GM19193 (cell line): ENCODE results near the gene CNTNAP2.

Experiments
- POLR2A ChIP-seq: IDR thresholded peaks from 4 replicates; pipeline ENCODE4 v1.6.1; 2011; ENCODE audit not compliant: insufficient read depth, insufficient read length; ENCODE audit errors: extremely low read depth

CNTNAP2 gene

DNA sequence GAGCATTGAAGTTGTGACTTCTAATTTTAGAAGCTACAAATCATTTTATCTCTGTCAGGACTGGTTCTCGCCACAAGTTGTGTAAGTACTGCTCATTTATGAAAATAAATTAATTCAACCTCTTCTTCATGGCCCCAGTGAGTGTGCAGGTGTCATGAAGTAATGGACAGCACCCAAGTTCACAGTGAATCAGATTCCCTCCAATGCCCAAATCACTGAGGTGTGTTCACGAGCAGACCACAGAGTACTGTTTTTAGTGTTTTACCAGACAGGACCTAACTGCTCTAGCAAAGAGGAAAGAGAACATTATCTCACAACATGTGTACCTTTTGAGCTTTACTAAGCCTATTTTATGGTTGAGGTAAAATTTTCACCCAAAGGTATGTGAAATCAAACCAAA, 980.0 kb downstream of the CNTNAP2 start:
- no peak for TF ChIP-seq POLR2A

DNA sequence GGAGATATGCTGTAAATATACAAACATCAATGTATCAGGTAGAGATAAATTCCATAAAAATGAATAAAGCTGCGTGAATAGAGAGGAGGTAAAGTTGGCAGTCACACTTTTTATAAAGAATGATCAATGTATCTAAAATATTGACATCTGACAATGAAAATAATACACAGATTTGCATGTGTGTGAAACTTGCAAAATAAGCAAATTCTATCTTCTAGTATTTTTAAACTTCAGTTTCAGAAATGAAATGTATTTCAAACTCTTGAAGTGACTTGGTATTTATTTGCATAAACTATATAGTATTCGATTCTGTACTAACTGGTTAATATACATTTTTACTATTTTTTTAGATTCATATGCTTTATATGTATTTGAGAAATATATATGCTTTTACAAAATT, 986.6 kb downstream of the CNTNAP2 start:
- TF ChIP-seq POLR2A: no peak

DNA sequence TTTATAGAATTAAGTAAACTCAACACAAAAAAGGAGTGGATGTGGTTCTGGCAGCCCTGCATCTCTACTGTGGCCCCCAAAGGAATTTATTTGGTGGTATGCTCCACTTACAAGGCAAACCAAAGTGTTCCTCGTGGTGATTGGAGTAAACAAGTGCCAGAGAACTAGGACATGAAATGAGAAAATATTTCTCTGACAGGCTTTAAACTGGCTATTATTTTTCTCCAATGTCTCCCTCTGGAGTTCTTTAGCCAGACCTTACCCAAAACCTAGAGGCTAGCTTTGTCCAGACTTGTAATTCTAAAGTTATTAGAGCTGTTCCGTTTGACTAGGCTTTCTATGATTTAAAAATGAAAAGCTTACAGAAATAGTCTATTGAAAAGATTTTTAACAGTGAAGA, 990.1 kb downstream of the CNTNAP2 start:
- no peak for TF ChIP-seq POLR2A

DNA sequence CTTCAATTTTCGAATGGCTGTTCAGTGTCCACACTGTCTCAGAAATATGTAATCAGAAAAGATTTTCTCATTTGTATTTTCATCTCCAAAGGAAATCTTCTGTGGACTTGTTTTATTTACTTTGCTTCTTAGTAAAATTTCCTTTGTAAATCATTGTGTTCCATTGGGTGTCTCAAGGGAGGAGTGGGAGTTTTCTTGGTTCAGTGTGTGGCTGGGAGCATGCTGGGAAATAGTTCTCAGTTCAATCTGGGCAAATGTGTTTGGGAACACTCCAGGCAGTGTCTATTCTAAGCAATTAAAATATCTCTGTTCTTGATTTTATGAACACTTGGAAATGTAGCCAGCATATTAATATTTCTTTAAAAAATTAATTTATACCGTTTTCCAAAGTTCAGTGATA, 1019.8 kb downstream of the CNTNAP2 start:
- TF ChIP-seq POLR2A: no peak

DNA sequence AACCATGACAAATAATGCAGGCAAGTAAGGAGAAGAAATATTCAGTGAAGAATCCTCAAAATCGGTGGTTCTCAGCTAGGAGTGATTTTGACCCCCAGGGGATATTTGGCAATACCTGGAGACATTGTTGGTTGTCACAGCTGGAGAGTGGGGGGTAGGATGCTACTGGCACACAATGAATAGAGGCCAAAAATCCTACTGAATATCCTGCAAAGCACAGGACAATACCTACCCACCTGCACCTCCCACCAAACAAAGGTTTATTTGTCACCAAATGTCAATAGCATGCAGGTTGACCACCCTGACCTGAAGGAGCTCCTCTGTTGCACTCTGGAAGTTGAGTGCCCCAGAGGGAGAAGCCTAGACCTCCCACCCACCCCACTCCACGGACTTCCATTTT, 1028.6 kb downstream of the CNTNAP2 start:
- no peak for TF ChIP-seq POLR2A

DNA sequence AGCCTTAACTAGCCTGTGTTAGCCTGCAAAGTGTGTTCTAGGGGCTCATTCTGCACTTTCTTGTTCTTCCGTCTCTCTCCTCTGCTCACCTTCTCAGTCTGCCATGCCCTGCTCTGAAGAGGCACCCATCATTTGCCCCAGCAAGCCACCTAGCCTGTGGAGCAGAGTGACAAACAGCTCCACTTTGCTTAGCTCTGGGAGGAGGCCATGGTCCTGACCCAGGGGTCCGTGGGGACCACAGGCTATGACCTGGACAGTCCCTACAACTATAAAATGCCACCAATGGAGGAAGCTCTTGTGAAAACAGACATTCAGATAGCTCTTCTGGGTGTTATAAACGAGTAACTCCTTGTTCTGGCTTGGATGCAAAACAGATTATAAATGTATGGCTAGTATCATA, 1029.6 kb downstream of the CNTNAP2 start:
- no peak for TF ChIP-seq POLR2A

DNA sequence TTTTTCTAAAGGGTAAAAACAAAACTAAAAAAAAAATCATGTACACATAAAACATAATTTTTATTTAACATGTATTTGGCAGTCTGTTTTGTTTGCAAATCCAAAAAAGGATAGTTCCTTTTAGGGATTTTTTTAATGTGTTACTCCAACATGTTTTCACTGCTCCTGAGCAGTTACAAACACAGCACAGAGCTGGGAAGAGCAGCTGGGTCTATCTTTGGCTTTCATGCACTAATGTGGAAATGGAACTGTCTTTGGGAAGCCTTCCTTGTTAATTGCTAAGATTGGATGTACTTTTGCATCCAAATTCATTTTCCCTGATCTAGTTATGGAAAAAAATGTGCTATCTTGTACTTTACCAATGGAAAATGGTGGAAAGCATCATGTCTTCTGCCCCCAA, 1035.1 kb downstream of the CNTNAP2 start:
- no peak for TF ChIP-seq POLR2A

DNA sequence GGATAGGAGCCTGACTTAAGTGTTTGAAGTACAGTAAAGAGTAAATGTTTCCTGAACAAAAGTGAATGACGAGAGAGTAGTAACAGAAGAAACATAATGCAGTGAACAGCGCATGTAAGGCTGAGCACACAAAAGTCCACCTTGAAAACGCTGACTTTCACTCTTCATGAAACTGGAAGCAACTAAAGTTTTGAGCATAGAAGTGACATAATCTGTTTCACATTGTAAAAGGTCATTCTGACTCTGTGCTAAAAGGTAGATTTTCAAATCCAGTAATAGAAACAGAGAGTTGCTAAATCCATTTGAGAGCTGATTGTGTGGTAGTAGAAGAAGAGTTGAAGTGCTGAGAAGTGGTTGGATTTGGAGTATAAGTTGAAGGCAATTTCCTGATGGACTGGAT, 1037.0 kb downstream of the CNTNAP2 start:
- no peak for TF ChIP-seq POLR2A

DNA sequence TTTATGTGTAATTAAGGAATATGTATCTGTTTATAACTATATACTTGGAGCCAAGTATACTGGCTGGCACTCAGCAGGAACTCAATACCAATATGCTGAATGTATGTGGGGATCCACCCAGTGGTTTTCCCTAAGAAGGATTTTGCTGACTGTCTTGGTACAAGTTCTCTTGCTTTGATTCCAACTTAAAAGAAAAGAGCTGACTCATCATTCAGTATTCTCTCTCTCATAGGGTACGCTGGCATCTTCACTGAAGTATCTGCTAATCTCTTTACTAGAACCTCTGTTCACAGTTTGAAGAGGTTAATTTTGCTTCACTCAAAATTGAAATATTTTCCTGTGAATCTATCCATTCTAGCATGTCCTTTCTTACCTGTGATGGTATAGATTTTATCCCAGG, 1044.8 kb downstream of the CNTNAP2 start:
- TF ChIP-seq POLR2A: no peak

DNA sequence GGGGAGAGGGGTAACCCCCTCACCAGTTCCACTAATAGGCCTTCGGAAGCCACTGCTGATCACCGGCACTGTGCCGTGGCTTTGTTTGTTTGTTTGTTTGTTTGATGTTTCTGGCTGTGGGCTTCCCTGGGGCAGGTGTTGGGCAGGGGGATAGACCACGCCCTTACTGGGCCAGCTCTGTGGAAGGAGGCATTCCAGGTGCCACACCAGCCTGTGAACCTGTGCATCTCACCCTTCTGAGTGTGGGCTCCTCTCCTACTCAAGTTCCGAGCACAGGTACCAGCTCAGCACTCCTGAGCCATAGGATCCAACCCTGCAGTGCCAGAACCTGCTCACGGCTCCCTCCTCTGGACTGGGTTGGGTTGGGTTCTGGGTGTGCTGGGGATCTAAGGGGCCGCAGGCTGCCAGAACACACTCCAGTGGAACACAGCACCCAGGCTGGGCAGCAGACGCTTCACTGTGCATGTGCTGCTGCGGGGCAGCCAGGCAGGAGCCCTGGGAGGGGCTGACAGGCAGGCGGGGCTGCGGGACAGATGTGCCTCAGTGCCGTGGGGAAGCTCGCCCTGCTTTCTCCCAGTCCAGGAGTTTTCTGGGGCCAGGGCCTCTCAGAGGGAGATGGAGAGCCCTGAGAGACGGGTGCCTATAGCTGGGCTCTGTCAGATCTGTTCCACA, 1053.9 kb downstream of the CNTNAP2 start:
- TF ChIP-seq POLR2A: no peak

DNA sequence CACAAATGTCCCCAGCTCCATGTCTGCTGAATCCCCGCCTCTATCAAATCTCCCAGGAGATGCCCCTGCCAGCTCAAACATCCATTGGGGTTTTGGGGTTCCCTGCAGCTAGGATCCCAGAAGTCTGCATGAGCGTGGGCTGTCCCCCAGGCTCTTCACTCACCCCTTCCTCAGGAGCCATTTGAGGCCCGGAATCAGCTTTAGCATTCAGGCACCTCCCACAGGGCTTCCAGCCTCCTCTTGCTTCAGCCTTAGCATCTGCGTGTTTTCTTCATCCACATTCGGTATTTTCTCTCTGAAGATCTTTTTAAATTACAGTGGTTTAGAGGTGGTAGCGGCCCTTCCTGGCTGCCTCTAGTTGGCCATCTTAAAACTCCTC, 1054.4 kb downstream of the CNTNAP2 start:
- no peak for TF ChIP-seq POLR2A

DNA sequence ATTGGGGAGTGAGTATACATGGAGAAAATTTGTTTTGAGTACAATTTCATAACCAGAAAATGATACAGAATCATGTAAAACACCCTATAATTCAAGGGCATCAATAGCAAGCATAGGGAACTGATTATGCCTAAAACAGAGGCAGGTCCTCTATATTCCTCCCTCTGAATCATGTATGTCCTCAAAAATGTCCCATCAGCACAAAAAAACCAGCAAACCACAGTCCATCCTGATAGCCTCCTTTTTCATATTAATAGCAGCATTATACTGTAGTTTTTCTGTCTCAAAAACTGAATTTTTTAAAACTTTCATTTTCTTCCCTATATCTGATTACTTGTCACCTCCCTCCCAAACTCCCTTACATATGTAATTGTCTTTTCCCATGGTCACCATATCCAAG, 1057.3 kb downstream of the CNTNAP2 start:
- TF ChIP-seq POLR2A: no peak

DNA sequence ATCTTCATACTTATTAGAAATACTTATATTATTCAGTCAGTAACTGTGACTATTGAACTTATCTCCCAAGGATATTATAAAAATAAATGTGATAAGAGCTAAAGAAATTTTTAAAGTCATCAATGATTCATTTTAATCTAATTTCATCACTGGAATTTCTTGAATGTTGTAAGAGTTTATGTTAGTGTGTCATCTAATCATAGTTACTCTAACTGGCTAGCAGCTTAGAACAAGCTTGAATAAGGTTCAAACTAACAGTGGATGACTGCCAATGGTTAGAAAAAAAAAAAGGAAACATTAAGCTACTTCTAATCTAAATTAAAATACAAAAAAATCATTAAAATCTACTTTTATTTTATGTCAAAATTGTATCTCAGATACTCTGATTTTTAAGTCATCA, 1066.3 kb downstream of the CNTNAP2 start:
- TF ChIP-seq POLR2A: no peak

DNA sequence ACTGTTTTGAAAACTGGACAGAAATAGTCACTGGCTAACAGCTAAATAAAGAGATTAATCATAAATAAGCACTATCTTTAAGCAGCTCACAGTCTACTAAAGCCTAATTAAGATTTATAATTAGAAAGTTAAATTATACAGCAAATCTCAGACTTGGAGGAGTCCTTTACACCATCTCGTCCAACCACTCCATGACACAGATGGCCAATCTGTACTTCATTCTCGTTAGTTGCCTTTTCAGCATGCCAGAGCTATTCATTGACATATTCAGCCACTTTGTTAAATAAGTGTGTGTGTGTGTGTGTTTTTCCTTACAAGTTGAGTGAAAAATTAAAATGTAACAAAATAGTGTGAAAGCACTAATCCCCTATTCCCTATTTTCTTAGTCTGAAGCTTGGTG, 1066.7 kb downstream of the CNTNAP2 start:
- no peak for TF ChIP-seq POLR2A

DNA sequence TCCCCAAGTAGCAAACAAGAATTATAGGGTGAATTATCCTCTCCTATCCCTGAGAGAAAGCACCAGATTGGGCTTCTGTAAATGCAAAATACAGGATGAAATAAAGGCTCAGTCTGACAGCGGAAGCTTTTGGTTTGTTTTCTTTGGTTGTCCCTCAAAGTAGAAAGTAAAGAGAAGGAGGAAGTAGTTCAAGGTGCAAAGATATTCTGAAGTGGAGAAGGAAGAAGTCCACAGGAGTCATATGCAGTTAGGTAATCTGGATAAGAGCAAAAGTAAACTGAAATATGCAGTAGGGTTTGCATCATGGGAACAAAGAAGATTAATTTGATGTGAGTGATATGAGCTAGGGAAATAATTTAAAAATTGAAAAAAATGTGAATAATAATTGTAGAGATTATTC, 1071.9 kb downstream of the CNTNAP2 start:
- no peak for TF ChIP-seq POLR2A

DNA sequence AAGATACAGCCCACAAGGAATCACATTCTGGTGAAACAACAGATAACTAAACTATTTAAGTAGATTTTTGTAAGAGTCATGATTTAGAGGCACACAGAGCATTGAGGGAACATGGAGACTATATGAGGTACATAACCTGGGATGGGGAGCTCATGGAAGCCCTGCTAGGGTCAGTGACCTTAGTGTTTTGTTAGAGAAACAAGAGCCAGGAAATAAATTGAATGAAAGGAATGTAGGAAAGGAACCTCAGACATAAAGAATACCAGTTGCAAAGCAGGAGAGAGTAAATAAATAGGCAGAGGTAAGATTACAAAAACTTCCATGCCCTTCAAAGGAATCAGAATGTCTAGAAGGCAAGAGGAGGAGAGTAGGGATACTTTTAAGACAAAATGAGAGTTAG, 1076.9 kb downstream of the CNTNAP2 start:
- no peak for TF ChIP-seq POLR2A

DNA sequence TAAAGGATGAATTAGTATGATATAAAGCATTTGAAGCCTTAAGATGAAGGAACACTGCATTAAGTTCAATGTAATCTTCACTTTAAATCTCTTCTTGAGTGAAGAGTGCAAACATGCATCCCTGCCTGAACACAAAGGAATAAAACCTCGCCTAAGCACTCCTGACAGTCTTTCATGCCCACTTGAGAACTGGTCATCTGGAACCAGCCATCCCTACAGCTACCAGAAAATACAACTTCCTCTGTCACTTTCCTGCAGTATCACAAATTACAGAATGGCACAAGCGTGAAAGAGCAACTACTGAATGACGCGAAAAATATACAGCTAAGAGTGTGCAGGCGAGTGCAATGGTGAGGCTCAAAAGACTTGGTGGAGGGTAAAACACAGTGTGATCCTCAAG, 1079.9 kb downstream of the CNTNAP2 start:
- TF ChIP-seq POLR2A: no peak
